HepG2 (cell line): ENCODE measurements around the gene PLXDC2. TPM values are rescaled to one million over a fixed set of nuclear protein-coding genes. Genes with fewer than 3 reads are reported as not detected.
A peak's percentile ranks its signal among the peaks of the same experiment; 100 is the strongest.

Source experiments
- CEBPG ChIP-seq: IDR thresholded peaks from 2 replicates; pipeline ENCODE4 v1.6.1; 2016
- HCFC1 ChIP-seq: fragments of 150-350 bp; IDR thresholded peaks from 2 replicates; pipeline ENCODE4 v1.6.1; 2014; ENCODE audit warnings: low read depth, low read length
- HNF4G ChIP-seq, 2 experiments: sonication (generic) in 1 of 2; formaldehyde crosslinking in 1 of 2; IDR thresholded peaks; 2 replicates each; pipeline versions ENCODE4 v1.4.0 to v1.6.1; 2011 to 2020; ENCODE audit warnings: borderline replicate concordance in 2 of 2, low read depth in 2 of 2, mild to moderate bottlenecking in 2 of 2, low read length in 1 of 2, missing genetic modification reagents in 1 of 2, moderate library complexity in 1 of 2
- KAT2B ChIP-seq: fragments of 150-350 bp; IDR thresholded peaks from 2 replicates; pipeline ENCODE4 v1.6.1; 2014; ENCODE audit warnings: low read depth, low read length, borderline replicate concordance
- KLF12 ChIP-seq: sonication (generic); formaldehyde crosslinking; IDR thresholded peaks from 2 replicates; pipeline ENCODE4 v1.4.0; 2020; ENCODE audit warnings: missing genetic modification reagents, borderline replicate concordance
- MXD3 ChIP-seq: IDR thresholded peaks from 2 replicates; pipeline ENCODE4 v1.6.1; 2016; ENCODE audit warnings: mild to moderate bottlenecking, missing biosample characterization, missing genetic modification reagents
- MYNN ChIP-seq: sonication (generic); formaldehyde crosslinking; IDR thresholded peaks from 2 replicates; pipeline ENCODE4 v1.4.0; 2020; ENCODE audit warnings: mild to moderate bottlenecking, low read depth, missing genetic modification reagents
- ONECUT2 ChIP-seq: sonication (generic); formaldehyde crosslinking; IDR thresholded peaks from 2 replicates; pipeline ENCODE4 v1.4.0; 2020; ENCODE audit warnings: missing genetic modification reagents
- REL ChIP-seq: sonication (generic); formaldehyde crosslinking; conservative IDR thresholded peaks from 2 replicates; pipeline ENCODE4 v1.8.0; 2022; ENCODE audit warnings: mild to moderate bottlenecking, missing genetic modification reagents, moderate library complexity
- SATB2 ChIP-seq: sonication (generic); formaldehyde crosslinking; IDR thresholded peaks from 2 replicates; pipeline ENCODE4 v1.5.0; 2020; ENCODE audit warnings: missing genetic modification reagents
- SIN3A ChIP-seq: IDR thresholded peaks from 2 replicates; pipeline ENCODE4 v1.6.1; 2011; ENCODE audit warnings: low read depth, mild to moderate bottlenecking, control low read depth, low read length, borderline replicate concordance
- ZNF20 ChIP-seq: sonication (generic); formaldehyde crosslinking; IDR thresholded peaks from 2 replicates; pipeline ENCODE4 v1.4.0; 2020; ENCODE audit warnings: mild to moderate bottlenecking, moderate library complexity, missing genetic modification reagents
- ZNF33B ChIP-seq: sonication (generic); formaldehyde crosslinking; IDR thresholded peaks from 2 replicates; pipeline ENCODE4 v1.5.1; 2020; ENCODE audit warnings: mild to moderate bottlenecking, missing genetic modification reagents
- ZNF468 ChIP-seq: sonication (generic); formaldehyde crosslinking; IDR thresholded peaks from 2 replicates; pipeline ENCODE4 v1.8.0; 2022; ENCODE audit warnings: mild to moderate bottlenecking, moderate library complexity, missing genetic modification reagents
- ZNF558 ChIP-seq: sonication (generic); formaldehyde crosslinking; IDR thresholded peaks from 2 replicates; pipeline ENCODE4 v1.9.0; 2022; ENCODE audit warnings: mild to moderate bottlenecking, missing genetic modification reagents, borderline replicate concordance
- ZNF773 ChIP-seq: sonication (generic); formaldehyde crosslinking; IDR thresholded peaks from 2 replicates; pipeline ENCODE4 v1.4.0; 2020; ENCODE audit warnings: missing genetic modification reagents, borderline replicate concordance
- polyA plus RNA-seq, 8 experiments: library from polyadenylated mRNA; depleted of rRNA in 3 of 8; stranded (reverse) in 7 of 8; unstranded in 1 of 8; fragments of >200 nt; fragmentation: Illumina TruSeq in 4 of 8; extraction: Trizol in 4 of 8; gene quantifications; 2 replicates each; pipeline versions ENCODE4 v1.2.1 to v1.2.3, GENCODE V29; 2011 to 2016; ENCODE audit warnings: low read depth in 4 of 8, missing spikeins in 1 of 8, mixed read lengths in 1 of 8; ENCODE audit not compliant: insufficient read depth in 1 of 8
- total RNA-seq, 5 experiments: library from RNA; depleted of rRNA; stranded (reverse); fragments of >200 nt; fragmentation: Illumina TruSeq; extraction: Trizol; gene quantifications; 2 replicates each; pipeline ENCODE4 v1.2.3, GENCODE V29; 2016; ENCODE audit warnings: low read depth in 1 of 5
- TF ChIP-seq, protein P1 (sequence below): sonication (generic); formaldehyde crosslinking; IDR thresholded peaks from 2 replicates; pipeline ENCODE4 v1.4.0; 2020; ENCODE audit warnings: missing genetic modification reagents, borderline replicate concordance
- TF ChIP-seq, protein P2 (sequence below): sonication (generic); formaldehyde crosslinking; conservative IDR thresholded peaks from 2 replicates; pipeline ENCODE4 v1.8.1; 2023; ENCODE audit warnings: missing genetic modification reagents
- TF ChIP-seq, protein P3 (sequence below): sonication (generic); formaldehyde crosslinking; IDR thresholded peaks from 2 replicates; pipeline ENCODE4 v1.4.0; 2020; ENCODE audit warnings: missing genetic modification reagents
- TF ChIP-seq, protein P4 (sequence below): sonication (generic); formaldehyde crosslinking; conservative IDR thresholded peaks from 2 replicates; pipeline ENCODE4 v1.8.0; 2022; ENCODE audit warnings: low read depth, missing genetic modification reagents

Gene PLXDC2
- total and polyA plus RNA-seq, 2 of the 13 experiments (the other 11 are each of a cell fraction or from before 2014, with no cell fraction given): 2.1 to 2.4 TPM

- TF ChIP-seq MYNN: no peak
- no peak for TF ChIP-seq SIN3A
- no peak for TF ChIP-seq ZNF468 (CRISPR knock-in tag)
- no peak for TF ChIP-seq SATB2 (CRISPR knock-in tag)
- TF ChIP-seq ZNF20: no peak
- no peak for TF ChIP-seq KLF12
- TF ChIP-seq ZNF33B (CRISPR knock-in tag): no peak
- no peak for TF ChIP-seq CEBPG (CRISPR knock-in tag)
- no peak for TF ChIP-seq REL (CRISPR knock-in tag)
- TF ChIP-seq, protein P1, sequence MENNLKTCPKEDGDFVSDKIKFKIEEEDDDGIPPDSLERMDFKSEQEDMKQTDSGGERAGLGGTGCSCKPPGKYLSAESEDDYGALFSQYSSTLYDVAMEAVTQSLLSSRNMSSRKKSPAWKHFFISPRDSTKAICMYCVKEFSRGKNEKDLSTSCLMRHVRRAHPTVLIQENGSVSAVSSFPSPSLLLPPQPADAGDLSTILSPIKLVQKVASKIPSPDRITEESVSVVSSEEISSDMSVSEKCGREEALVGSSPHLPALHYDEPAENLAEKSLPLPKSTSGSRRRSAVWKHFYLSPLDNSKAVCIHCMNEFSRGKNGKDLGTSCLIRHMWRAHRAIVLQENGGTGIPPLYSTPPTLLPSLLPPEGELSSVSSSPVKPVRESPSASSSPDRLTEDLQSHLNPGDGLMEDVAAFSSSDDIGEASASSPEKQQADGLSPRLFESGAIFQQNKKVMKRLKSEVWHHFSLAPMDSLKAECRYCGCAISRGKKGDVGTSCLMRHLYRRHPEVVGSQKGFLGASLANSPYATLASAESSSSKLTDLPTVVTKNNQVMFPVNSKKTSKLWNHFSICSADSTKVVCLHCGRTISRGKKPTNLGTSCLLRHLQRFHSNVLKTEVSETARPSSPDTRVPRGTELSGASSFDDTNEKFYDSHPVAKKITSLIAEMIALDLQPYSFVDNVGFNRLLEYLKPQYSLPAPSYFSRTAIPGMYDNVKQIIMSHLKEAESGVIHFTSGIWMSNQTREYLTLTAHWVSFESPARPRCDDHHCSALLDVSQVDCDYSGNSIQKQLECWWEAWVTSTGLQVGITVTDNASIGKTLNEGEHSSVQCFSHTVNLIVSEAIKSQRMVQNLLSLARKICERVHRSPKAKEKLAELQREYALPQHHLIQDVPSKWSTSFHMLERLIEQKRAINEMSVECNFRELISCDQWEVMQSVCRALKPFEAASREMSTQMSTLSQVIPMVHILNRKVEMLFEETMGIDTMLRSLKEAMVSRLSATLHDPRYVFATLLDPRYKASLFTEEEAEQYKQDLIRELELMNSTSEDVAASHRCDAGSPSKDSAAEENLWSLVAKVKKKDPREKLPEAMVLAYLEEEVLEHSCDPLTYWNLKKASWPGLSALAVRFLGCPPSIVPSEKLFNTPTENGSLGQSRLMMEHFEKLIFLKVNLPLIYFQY (CRISPR knock-in tag): no peak
- peak; percentile 44; the same call in 1 of the 2 replicates for TF ChIP-seq HNF4G (IDR thresholded peaks at IDR 0.05; ENCODE audit: borderline replicate concordance, low read depth, low read length)
- TF ChIP-seq HNF4G (CRISPR knock-in tag; IDR thresholded peaks at IDR 0.05; ENCODE audit: borderline replicate concordance, low read depth): no peak
- TF ChIP-seq MXD3 (CRISPR knock-in tag): no peak
- TF ChIP-seq, protein P2, sequence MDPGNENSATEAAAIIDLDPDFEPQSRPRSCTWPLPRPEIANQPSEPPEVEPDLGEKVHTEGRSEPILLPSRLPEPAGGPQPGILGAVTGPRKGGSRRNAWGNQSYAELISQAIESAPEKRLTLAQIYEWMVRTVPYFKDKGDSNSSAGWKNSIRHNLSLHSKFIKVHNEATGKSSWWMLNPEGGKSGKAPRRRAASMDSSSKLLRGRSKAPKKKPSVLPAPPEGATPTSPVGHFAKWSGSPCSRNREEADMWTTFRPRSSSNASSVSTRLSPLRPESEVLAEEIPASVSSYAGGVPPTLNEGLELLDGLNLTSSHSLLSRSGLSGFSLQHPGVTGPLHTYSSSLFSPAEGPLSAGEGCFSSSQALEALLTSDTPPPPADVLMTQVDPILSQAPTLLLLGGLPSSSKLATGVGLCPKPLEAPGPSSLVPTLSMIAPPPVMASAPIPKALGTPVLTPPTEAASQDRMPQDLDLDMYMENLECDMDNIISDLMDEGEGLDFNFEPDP (CRISPR knock-in tag): no peak
- no peak for TF ChIP-seq ZNF558 (CRISPR knock-in tag)
- no peak for TF ChIP-seq HCFC1
- no peak for TF ChIP-seq ZNF773 (CRISPR knock-in tag)
- no peak for TF ChIP-seq KAT2B
- TF ChIP-seq, protein P3, sequence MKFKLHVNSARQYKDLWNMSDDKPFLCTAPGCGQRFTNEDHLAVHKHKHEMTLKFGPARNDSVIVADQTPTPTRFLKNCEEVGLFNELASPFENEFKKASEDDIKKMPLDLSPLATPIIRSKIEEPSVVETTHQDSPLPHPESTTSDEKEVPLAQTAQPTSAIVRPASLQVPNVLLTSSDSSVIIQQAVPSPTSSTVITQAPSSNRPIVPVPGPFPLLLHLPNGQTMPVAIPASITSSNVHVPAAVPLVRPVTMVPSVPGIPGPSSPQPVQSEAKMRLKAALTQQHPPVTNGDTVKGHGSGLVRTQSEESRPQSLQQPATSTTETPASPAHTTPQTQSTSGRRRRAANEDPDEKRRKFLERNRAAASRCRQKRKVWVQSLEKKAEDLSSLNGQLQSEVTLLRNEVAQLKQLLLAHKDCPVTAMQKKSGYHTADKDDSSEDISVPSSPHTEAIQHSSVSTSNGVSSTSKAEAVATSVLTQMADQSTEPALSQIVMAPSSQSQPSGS (CRISPR knock-in tag): no peak
- TF ChIP-seq, protein P4, sequence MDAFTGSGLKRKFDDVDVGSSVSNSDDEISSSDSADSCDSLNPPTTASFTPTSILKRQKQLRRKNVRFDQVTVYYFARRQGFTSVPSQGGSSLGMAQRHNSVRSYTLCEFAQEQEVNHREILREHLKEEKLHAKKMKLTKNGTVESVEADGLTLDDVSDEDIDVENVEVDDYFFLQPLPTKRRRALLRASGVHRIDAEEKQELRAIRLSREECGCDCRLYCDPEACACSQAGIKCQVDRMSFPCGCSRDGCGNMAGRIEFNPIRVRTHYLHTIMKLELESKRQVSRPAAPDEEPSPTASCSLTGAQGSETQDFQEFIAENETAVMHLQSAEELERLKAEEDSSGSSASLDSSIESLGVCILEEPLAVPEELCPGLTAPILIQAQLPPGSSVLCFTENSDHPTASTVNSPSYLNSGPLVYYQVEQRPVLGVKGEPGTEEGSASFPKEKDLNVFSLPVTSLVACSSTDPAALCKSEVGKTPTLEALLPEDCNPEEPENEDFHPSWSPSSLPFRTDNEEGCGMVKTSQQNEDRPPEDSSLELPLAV (CRISPR knock-in tag): no peak
- no peak for TF ChIP-seq ONECUT2 (CRISPR knock-in tag)
Observed at GRCh38 chr10:20276127-20276979, 460.1 kb downstream of the PLXDC2 start (continued).
